LNCaP clone FGC (cell line): Measurements from ENCODE around the gene GRIA3.

Experiments used
- DNase-seq: peaks from one replicate; pipeline ENCODE4 v3.0.0-alpha.2; 2011; ENCODE audit warnings: low read depth
- H3K4me3 ChIP-seq: 2 replicates; pipeline ENCODE4 v1.5.1; 2011; ENCODE audit warnings: mild to moderate bottlenecking, low read depth, low read length, control low read depth
- CTCF ChIP-seq: IDR thresholded peaks from 2 replicates; pipeline ENCODE4 v1.5.1; 2012; ENCODE audit warnings: mild to moderate bottlenecking; ENCODE audit not compliant: control insufficient read depth, insufficient read depth; ENCODE audit errors: extremely low read depth

The GRIA3 gene

GRCh38 chrX:123175366-123176122 lies 8.5 kb upstream of the GRIA3 start:
- TF ChIP-seq CTCF, result no peak
- no peak overlapping the region for H3K4me3 ChIP-seq
- no peak for DNase-seq

- TF ChIP-seq CTCF, result no peak
- no peak for DNase-seq
- H3K4me3 ChIP-seq, result no peak overlapping the region
Observed at GRCh38 chrX:123181233-123181914, 2.7 kb upstream of the GRIA3 start.

DNA sequence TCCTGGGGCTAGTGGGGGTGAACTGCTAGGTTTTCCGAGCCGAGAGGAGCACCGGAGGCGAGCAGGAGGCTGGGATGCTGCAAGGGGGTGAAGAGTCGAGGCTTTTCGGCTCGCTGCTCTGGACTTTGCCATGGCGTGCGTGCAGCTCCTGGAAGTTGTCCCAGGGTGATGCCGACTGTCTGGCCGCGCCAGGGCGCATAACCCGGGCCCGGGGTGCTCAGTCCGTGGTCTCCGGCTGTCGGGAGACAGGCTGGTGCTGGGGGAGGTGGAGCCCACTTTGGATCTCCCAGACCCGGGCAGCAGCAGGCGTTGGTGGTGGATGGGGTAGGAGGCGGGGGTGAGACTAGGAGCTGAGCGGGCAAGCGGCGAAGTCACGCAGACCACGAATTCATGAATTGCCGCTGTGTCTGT lies 793 bp downstream of the GRIA3 start:
- TF ChIP-seq CTCF, result no peak
- no peak for DNase-seq
- no peak overlapping the region for H3K4me3 ChIP-seq

- H3K4me3 ChIP-seq, result no peak overlapping the region
- TF ChIP-seq CTCF, result no peak
- no peak for DNase-seq
Observed at GRCh38 chrX:123185721-123186120, 1.6 kb downstream of the GRIA3 start.

- no peak for TF ChIP-seq CTCF
- DNase-seq, result no peak
- no peak overlapping the region for H3K4me3 ChIP-seq
Observed at GRCh38 chrX:123186801-123187200, 2.7 kb downstream of the GRIA3 start.

DNA sequence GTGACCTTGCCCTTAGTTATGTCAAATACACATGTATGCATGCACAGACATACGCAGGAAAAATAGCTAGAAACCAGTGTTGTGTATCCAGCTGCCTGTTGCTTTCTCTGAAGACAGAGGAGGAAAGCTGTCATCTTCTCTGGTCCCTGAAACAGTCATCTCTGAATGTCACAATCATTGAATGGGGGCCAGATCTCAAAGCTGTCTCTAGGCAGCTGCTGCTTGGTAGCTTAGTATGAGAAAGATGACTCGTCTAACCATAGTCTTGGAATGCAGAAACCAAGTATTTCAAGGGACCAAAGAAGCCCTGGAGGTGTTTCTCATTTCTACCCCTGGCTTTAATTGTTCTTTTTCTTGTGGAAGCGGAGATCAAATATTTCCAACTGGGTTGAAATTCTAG lies 4.0 kb downstream of the GRIA3 start:
- TF ChIP-seq CTCF, result no peak
- no peak overlapping the region for H3K4me3 ChIP-seq
- DNase-seq, result no peak

- no peak overlapping the region for H3K4me3 ChIP-seq
- DNase-seq, result no peak
- TF ChIP-seq CTCF, result no peak
Observed at GRCh38 chrX:123189338-123189737, 5.3 kb downstream of the GRIA3 start.
